Measurements from ENCODE around the gene CYP4A22. TPM values are rescaled to one million over a fixed set of nuclear protein-coding genes. Genes with fewer than 3 reads are reported as not detected.
A peak's percentile ranks its signal among the peaks of the same experiment; 100 is the strongest.
"Not testable (repeated sequence)": the region's sequence is repeated elsewhere in the genome, so short reads cannot be mapped to it uniquely, and the experiment has no call there.

The CYP4A22 gene
- total RNA-seq, 1 experiment from 2014 or later = not detected

DNA sequence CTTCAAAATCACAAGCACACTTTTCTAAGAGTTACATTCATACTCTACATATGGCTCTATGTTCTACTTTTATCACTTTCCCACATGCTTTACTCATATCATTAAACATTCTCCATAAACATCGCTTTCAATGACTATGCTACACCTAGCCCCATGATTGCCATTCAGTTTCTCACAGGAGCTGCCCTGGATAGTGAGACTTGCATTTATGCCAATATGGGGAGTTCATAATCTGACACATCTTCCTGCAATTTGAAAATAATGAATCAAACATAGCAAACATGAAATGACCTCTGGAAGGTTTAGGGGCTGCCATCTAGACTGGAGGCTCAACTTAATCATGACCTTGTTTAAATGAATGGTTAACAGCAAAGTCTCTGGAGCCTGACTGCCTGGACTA is 9.0 kb upstream of the CYP4A22 start:
- 0 out of 2 replicates have a peak, but pooled peaks cover 3% of the 10 kb centered on the region for H3K4me1 ChIP-seq (ENCODE audit: insufficient read depth, low read length)
- TF ChIP-seq CTCF (conservative IDR thresholded peaks at IDR 0.05; ENCODE audit: low read depth, low read length) = no peak
- no peak overlapping the region for H3K4me2 ChIP-seq (ENCODE audit: low read length)
- peak overlapping the region; percentile 40; the same call in 1 of the 2 replicates for H3K27ac ChIP-seq (ENCODE audit: low read length)
- H3K9me2 ChIP-seq (replicated peaks; ENCODE audit: low read length) = no peaks in the 10 kb centered on the region
- BruUV-seq (replicated peaks) = no TSS peak
- ATAC-seq (peak; percentile 73), DNase-seq (peak; percentile 53)
- H3K9ac ChIP-seq (ENCODE audit: low read length) = no peak overlapping the region
- intact Hi-C loops (cut with micrococcal nuclease) = no loop called here
- no peaks in the 10 kb centered on the region for H3K9me3 ChIP-seq (ENCODE audit: low read length)
- H3F3A ChIP-seq (ENCODE audit: low read length, unreplicated experiment) = no peaks in the 10 kb centered on the region
- POLR2A ChIA-PET (ENCODE audit: unreplicated experiment) = no interaction called here
- H2AFZ ChIP-seq (ENCODE audit: low read length) = no peak overlapping the region
- H4K20me1 ChIP-seq (ENCODE audit: low read length) = no peaks in the 10 kb centered on the region
- H3K79me2 ChIP-seq (ENCODE audit: low read length) = no peaks in the 10 kb centered on the region
- no peaks in the 10 kb centered on the region for H3K27me3 ChIP-seq (ENCODE audit: low read length)
- CTCF ChIA-PET = no interaction called here
- no peaks in the 10 kb centered on the region for H3K36me3 ChIP-seq (ENCODE audit: low read depth, low read length)
- no peak overlapping the region for H3K4me3 ChIP-seq (ENCODE audit: low read length)

- intact Hi-C loops (cut with micrococcal nuclease); H2AFZ ChIP-seq (ENCODE audit: low read length); BruUV-seq (replicated peaks); H3K79me2 ChIP-seq (ENCODE audit: low read length); H3K4me2 ChIP-seq (ENCODE audit: low read length); H3K27me3 ChIP-seq (ENCODE audit: low read length); H3K9me3 ChIP-seq (ENCODE audit: low read length); POLR2A ChIA-PET (ENCODE audit: unreplicated experiment); H3K4me3 ChIP-seq (ENCODE audit: low read length); H4K20me1 ChIP-seq (ENCODE audit: low read length); H3K9ac ChIP-seq (ENCODE audit: low read length); CTCF ChIA-PET; H3F3A ChIP-seq (ENCODE audit: low read length, unreplicated experiment); H3K4me1 ChIP-seq (ENCODE audit: insufficient read depth, low read length); H3K9me2 ChIP-seq (replicated peaks; ENCODE audit: low read length); H3K36me3 ChIP-seq (ENCODE audit: low read depth, low read length): not testable (repeated sequence)
- ATAC-seq = peak; percentile 80
- H3K27ac ChIP-seq (ENCODE audit: low read length) = peak overlapping the region; percentile 40
- DNase-seq = peak; percentile 61
Measured at GRCh38 chr1:47128854-47129253, 8.4 kb upstream of the CYP4A22 start.

DNA sequence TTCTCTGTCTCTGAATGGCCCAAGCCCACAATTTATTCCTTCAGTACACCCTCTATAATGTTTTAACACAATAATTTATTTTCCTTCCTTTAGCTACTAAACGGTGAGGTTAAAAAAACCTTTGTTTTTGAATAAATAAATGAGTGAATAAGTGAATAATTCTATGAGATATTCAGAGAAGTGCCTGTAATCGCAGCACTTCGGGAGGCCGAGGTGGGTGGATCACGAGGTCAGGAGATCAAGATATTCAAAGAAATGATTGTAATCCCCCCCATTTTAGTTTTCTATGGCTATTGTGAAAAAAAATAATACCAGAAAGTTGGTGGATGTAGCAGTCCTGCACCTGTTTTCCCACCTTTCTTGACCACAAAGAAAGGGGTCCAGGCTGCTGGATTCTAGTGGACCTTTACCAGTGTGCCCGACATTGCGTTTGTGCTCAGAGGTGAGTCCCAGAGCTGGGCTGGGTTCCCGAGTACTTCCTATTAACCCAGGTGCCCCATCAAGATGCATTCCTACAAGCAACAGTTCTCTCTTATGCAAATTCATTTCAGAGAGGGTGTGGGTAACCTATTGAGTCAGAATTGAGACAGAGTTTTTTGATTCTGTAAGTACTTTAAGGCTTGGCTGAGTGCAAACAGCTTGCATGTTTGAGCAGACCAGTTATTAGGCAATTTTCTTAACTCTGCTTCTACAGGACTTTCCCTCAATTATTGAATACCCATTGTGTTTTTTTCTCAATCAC is 7.6 kb upstream of the CYP4A22 start:
- H3K9ac ChIP-seq (ENCODE audit: low read length); POLR2A ChIA-PET (ENCODE audit: unreplicated experiment); H3K9me3 ChIP-seq (ENCODE audit: low read length); BruUV-seq (replicated peaks); H3F3A ChIP-seq (ENCODE audit: low read length, unreplicated experiment); H3K9me2 ChIP-seq (replicated peaks; ENCODE audit: low read length); H3K4me1 ChIP-seq (ENCODE audit: insufficient read depth, low read length); CTCF ChIA-PET; H3K79me2 ChIP-seq (ENCODE audit: low read length); intact Hi-C loops (cut with micrococcal nuclease); H2AFZ ChIP-seq (ENCODE audit: low read length); ATAC-seq; DNase-seq; H3K4me3 ChIP-seq (ENCODE audit: low read length); H3K4me2 ChIP-seq (ENCODE audit: low read length); H4K20me1 ChIP-seq (ENCODE audit: low read length); H3K27me3 ChIP-seq (ENCODE audit: low read length); H3K36me3 ChIP-seq (ENCODE audit: low read depth, low read length); H3K27ac ChIP-seq (ENCODE audit: low read length): not testable (repeated sequence)

DNA sequence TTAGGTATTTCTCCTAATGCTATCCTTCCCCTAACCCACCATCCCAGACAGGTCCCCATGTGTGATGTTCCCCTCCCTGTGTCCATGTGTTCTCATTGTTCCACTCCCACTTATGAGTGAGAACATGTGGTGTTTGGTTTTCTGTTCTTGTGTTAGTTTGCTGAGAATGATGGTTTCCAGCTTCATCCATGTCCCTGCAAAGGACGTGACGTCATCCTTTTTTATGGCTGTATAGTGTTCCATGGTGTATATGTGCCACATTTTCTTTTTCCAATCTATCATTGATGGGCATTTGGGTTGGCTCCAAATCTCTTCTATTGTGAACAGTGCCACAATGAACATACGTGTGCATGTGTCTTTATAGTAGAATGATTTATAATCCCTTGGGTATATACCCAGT is 4.6 kb upstream of the CYP4A22 start:
- H3K4me1 ChIP-seq (ENCODE audit: insufficient read depth, low read length); H3K27me3 ChIP-seq (ENCODE audit: low read length); H3K36me3 ChIP-seq (ENCODE audit: low read depth, low read length); H2AFZ ChIP-seq (ENCODE audit: low read length); H4K20me1 ChIP-seq (ENCODE audit: low read length); BruUV-seq (replicated peaks); ATAC-seq; H3K9ac ChIP-seq (ENCODE audit: low read length); H3F3A ChIP-seq (ENCODE audit: low read length, unreplicated experiment); CTCF ChIA-PET; H3K4me2 ChIP-seq (ENCODE audit: low read length); H3K9me3 ChIP-seq (ENCODE audit: low read length); H3K9me2 ChIP-seq (replicated peaks; ENCODE audit: low read length); H3K27ac ChIP-seq (ENCODE audit: low read length); DNase-seq; POLR2A ChIA-PET (ENCODE audit: unreplicated experiment); H3K4me3 ChIP-seq (ENCODE audit: low read length); H3K79me2 ChIP-seq (ENCODE audit: low read length); intact Hi-C loops (cut with micrococcal nuclease): not testable (repeated sequence)

Measured in PC-3 (cell line).